Omental fat pad (tissue), 4 donors: Measurements from ENCODE around the gene TRAPPC14. TPM values are rescaled to one million over a fixed set of nuclear protein-coding genes. Genes with fewer than 3 reads are reported as not detected.

Experiments used
- ATAC-seq: fragments of 150-250 bp; one replicate; pipeline ENCODE4 v1.9.1; 2016; ENCODE audit warnings: mild to moderate bottlenecking, moderate library complexity; ENCODE audit not compliant: low FRiP score
- DNase-seq: peaks from one replicate; pipeline ENCODE4 v3.0.0-alpha.2; 2019; ENCODE audit warnings: low spot score
- total RNA-seq, 4 donors: library from RNA; depleted of rRNA; stranded (reverse); fragments of >200 nt; gene quantifications; one replicate each; pipeline ENCODE4 v1.1.0, GENCODE V29; 2016
- TF ChIP-seq, protein P1 (sequence below), 3 donors: fragments of 450-650 bp; IDR thresholded peaks; one replicate each; pipeline ENCODE4 v1.5.1; 2016 to 2017; ENCODE audit warnings: antibody characterized with exemption in 3 of 3, mild to moderate bottlenecking in 3 of 3, moderate library complexity in 2 of 3

Gene TRAPPC14
- total RNA-seq, 4 donors from 2014 or later: 5.7 to 13.2 (median 10.6) TPM

DNA sequence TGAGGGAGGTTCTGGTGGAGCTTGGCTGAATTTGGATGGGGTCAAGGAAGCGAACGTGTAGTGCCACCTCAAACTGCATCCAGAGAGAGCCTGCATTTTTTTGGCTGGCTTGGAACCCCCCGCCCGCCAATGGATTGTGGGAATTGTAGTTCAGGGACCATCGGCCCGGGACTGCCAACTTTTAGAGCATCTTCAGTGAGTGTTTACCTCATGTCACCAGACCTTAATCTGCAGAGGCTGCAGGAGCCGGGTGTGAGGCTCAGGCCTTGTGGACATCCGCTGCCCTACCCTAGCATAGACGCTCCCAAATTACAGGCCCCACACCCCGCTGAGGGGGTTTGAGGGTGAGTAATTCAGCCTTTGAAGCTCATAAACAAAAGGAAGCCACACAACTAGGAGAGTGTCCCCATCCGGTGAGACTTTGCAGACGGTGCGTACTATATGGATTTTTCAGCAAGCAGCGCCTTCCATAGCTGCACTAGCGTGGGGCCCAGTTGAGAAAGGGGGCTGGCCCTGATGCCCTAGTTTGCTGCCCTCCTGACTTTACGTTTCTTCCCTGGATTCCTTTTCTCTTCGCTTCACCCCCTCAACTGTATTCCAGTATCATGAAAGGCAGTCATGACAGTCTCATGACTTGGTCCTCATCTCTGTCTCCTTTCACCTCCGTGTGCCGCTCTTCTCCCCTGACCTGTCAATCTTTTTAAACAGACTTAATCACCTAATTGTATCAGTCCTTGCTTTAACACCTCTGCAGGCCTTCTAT is 38.4 kb downstream of the TRAPPC14 start:
- no peak for DNase-seq

DNA sequence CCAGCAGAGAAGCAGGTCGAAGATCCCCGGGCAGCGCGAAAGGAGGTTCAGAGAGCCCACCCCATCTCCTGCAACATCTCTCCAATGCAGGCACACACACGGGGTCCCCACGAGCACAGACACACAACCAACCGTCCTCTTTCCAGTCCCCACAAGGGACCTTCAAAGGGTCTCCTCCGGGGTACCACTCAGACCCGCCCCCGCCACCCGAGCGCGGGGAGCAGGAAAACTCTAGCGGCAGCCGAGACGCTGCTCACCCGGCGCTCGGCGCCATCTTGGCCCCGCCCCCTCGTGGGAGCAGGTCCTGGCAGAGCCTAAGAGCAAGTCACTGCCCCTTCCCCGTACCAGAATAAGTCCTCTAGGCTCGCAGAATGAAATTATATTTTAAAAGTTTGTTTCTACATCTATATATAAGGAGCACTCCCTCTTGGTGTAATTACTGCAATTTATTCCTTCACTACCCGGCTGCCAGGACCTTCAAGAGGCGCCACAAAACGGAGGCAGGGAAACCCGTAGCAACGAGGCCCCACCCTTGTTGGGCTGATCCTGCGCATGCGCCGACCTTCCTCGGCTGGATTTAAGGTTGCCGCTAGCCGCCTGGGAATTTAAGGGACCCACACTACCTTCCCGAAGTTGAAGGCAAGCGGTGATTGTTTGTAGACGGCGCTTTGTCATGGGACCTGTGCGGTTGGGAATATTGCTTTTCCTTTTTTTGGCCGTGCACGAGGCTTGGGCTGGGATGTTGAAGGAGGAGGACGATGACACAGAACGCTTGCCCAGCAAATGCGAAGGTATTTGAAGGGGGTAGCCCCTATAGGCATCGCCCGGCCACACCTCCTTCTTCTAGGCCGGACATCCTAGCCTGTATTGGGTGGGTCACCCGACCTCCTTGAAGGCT is 39.2 kb downstream of the TRAPPC14 start, which contains the start of the genes CNPY4 and TAF6:
CNPY4 (plus strand) TSS at position 563 of the 898 bp plus-strand sequence; CDS start at position 674, 111 bp downstream.
TAF6 (minus strand) TSS at position 287 of the 898 bp plus-strand sequence. CDS start 5,149 bp downstream, outside the sequence.
- ATAC-seq (peak; percentile 92), DNase-seq (peak; percentile 76)
- TF ChIP-seq, protein P1, sequence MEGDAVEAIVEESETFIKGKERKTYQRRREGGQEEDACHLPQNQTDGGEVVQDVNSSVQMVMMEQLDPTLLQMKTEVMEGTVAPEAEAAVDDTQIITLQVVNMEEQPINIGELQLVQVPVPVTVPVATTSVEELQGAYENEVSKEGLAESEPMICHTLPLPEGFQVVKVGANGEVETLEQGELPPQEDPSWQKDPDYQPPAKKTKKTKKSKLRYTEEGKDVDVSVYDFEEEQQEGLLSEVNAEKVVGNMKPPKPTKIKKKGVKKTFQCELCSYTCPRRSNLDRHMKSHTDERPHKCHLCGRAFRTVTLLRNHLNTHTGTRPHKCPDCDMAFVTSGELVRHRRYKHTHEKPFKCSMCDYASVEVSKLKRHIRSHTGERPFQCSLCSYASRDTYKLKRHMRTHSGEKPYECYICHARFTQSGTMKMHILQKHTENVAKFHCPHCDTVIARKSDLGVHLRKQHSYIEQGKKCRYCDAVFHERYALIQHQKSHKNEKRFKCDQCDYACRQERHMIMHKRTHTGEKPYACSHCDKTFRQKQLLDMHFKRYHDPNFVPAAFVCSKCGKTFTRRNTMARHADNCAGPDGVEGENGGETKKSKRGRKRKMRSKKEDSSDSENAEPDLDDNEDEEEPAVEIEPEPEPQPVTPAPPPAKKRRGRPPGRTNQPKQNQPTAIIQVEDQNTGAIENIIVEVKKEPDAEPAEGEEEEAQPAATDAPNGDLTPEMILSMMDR (IDR thresholded peaks at IDR 0.05): no peak

More for the DNA sequence above, 38.4 kb downstream of the TRAPPC14 start:
- TF ChIP-seq, protein P1 (IDR thresholded peaks at IDR 0.05): no peak
- ATAC-seq: peak; percentile 34

DNA sequence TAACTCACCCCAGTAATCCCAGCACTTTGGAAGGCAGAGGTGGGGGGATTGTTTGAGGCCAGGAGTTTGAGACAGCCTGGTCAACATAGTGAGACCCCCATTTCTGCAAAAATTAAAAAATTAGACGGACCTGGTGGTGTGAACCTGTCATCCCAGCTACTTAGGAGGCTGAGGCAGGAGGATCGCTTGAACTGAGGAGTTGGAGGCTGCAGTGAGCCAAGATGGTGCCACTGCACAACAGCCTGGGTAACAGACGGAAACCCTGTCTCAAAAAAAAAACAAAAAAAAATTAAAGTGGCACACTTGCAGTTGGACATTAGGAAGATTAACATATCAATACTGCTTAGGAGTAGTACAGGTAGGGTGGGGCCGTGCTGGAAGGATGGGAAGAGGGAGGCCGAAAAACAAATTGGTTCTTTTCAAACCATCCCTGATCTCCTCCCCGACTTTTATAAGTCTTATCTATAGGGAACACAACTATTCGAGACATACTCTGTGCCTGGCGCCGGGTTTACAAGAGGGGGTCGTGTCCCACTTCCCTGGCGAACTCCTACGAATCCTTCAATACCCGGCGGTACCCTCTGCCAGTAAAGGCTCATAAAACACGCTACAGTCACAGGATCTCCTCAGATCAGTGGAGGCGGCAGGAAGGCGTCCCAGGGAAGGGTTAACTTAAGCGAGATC is 40.0 kb downstream of the TRAPPC14 start:
- ATAC-seq (no peak), DNase-seq (no peak)
- TF ChIP-seq, protein P1 (IDR thresholded peaks at IDR 0.05): no peak

DNA sequence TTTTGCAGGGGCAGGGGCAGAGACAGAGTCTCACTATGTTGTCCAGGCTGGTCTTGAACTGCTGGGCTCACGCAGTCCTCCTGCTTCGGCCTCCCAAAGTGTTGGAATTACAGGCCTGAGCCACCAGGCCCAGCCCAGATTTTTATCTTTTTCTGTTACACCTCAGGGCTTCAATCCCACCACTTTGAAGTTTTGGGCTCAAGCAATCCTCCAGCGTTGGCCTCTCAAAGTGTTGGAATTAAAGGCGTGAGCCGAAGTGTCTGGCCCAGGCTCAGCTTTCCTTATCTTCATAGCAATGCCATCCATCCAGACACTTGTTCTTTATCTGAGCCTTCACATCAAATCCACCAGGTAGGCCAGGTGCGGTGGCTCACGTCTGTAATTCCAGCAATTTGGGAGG is 43.5 kb downstream of the TRAPPC14 start:
- ATAC-seq (no peak), DNase-seq (no peak)
- TF ChIP-seq, protein P1 (IDR thresholded peaks at IDR 0.05): no peak

DNA sequence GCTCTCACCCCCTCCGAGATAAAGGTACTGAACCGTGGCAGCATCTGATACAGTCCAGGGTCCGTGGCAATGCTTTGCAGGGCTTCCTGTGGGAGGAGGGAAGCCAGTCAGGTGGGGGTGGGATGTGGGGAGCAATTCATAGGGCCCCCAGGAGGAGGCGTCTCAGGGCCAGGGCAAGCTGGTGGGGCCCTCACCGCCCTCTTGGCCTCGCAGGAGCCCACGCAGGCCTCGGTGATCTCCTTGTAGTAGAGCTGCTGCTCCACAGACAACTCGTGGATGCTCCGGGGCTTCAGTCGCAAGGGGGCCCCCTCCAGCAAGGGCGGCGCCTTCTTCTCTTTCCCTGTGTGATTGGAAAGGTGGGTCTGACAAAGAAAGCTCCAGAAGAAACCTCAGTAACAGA is 46.6 kb downstream of the TRAPPC14 start:
- DNase-seq (no peak), ATAC-seq (no peak)
- TF ChIP-seq, protein P1 (IDR thresholded peaks at IDR 0.05): no peak

DNA sequence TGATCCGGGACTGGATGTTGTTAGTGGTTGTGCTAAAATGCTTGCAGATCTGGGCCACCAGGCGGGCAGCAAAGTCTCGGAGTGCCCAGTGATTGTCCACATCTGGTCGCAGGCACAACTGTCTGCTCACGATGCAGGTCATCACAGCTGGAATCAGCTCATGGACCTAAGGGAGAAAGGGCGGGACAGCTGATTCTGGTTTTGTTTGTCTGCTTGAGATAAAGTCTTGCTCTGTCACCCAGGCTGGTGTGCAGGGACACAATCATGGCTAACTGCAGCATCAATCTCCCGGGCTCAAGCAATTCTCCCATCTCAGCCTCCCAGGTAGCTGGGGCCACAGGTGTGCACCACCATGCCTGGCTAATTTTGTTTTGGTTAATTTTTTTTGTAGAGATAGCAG is 47.4 kb downstream of the TRAPPC14 start:
- TF ChIP-seq, protein P1 (IDR thresholded peaks at IDR 0.05): no peak
- ATAC-seq (no peak), DNase-seq (no peak)
